GM21786 (cell line): Measurements from ENCODE around the gene CAPN3.
"Not testable (repeated sequence)": the region's sequence is repeated elsewhere in the genome, so short reads cannot be mapped to it uniquely, and the experiment has no call there.

ENCODE experiments used
- ATAC-seq: cut with Tn5 transposase; IDR thresholded peaks from one replicate; pipeline ENCODE4 v1.9.1; 2021; ENCODE audit not compliant: unreplicated experiment

CAPN3 gene

DNA sequence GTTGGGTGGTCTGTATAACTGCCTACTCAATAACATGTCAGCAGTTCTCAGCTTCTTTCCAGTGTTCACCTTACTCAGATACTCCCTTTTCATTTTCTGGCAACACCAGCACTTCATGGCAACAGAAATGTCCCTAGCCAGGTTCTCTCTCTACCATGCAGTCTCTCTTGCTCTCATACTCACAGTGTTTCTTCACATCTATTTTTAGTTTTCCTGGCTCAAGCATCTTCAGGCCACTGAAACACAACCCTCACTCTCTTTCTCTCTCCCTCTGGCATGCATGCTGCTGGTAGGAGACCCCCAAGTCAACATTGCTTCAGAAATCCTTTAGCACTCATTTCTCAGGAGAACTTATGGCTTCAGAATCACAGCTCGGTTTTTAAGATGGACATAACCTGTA, at the start of gene CAPN3:
CAPN3 (plus strand) TSS at position 253 of the 400 bp plus-strand sequence. CDS start 305 bp downstream, outside the sequence.
- no peak for ATAC-seq

GRCh38 chr15:42313463-42313862, 45.8 kb upstream of the CAPN3 start:
- ATAC-seq: no peak

DNA sequence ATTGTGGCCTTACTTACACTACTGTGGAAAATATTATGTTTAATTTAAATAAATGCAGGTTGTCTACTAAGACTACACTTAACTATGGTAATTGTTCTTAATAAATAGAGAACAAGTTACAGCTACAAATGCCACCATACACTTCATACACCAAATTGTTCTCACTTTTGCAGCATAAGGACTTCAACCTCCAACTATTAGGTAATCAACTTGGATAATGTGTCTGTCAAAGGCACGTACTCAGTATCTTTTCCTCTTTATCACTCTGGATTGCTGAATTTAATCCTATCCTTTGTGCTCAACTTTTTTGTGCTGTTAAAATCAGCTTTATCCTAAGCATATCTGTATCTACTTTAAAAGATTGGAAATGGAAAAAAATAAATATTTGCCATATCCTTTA, 44.5 kb upstream of the CAPN3 start:
- no peak for ATAC-seq

DNA sequence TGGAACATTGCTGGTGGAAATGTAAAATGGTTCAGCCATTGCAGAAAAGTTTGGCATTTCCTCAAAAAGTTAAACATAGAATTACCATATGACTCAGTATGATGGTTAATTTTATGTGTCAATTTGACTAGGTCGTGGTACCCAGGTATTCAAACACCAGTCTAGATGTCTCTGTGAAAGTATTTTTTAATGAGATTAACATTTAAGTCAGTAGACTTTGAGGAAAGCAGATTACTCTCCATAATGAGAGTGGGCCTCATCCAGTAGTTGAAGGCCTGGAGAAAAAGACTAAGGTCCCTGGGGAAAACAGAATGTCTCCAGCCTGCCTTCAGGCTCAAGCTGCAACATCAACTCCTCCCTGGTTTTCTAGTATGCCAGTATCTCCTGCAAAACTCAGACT, 43.8 kb upstream of the CAPN3 start:
- ATAC-seq: no peak

DNA sequence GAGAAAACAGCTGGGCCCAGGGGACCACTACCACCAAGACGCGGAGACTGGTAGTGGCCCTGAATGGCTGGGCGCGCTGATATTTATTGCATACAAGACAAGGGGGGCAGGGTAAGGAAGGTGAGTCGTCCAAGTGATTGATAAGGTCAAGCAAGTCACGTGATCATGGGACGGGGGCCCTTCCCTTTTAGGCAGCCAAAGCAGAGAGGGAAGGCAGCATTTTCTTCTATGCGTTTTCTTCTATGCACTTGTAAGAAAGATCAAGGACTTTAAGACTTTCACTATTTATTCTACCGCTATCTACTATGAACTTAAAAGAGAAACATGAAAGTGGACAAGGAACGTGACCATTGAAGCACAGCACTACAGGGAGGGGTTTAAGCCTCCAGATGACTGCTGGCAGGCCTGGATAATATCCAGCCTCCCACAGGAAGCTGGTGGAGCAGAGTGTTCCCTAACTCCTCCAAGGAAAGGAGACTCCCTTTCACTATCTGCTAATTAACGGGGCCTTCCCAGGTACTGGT, 43.0 kb upstream of the CAPN3 start:
- ATAC-seq: not testable (repeated sequence)

DNA sequence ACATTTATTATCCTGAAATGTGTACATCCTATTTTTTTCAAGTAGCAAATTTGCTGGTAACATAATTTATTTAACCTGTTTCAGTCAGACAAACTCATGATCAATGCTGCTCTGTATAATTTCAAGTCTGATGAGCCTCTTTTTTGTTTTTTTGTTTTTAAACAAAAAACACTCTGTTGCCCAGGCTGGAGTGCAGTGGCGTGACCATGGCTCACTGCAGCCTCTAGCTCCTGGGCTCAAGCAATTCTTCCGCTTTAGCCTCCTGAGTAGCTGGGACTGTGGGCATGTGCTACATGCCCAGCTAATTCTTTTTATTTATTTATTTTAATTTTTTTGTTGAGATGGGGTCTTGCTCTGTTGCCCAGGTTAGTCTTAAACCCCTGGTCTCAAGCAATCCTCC, 40.1 kb upstream of the CAPN3 start:
- no peak for ATAC-seq

DNA sequence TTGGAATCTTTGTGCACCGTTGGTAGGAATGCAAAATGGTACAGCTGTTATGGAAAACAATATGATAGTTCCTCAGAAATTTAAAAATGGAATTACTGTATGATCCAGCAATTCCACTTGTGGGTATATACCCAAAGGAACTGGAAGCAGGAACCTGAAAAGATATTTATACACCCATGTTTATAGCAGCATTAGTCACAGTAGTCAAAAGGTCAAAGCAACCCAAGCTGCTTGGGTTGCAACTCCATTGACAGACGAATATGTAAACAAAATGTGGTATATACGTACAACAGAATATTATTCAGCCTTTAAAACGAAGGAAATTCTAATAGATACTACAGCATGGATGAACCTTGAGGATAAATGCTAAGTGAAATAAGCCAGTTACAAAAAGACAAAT, 35.0 kb upstream of the CAPN3 start:
- no peak for ATAC-seq

GRCh38 chr15:42329161-42329560, 30.1 kb upstream of the CAPN3 start:
- no peak for ATAC-seq

- ATAC-seq: no peak
These were observed 29.3 kb upstream of the CAPN3 start for GRCh38 chr15:42329992-42330391.

GRCh38 chr15:42331235-42331634, 28.1 kb upstream of the CAPN3 start:
- ATAC-seq: no peak

DNA sequence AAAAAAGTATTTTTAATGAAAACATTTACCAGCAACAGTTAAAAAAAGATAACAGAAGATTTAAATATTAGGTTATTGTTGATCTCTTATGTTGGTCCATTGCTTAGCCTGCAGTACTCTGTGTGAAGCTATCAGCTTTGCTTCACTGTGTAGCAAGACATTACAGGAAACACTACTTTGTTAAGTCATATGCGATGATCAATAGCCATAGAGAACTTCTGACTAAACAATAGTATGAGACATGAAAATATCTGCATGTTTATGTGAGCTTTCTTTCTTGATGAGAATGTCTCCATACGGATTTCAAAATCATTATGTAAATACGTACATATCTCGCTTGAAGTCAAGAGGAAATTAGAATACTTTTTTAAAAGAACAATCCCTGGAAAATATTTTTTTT, 27.0 kb upstream of the CAPN3 start:
- ATAC-seq: no peak

- no peak for ATAC-seq
These were observed 24.2 kb upstream of the CAPN3 start for GRCh38 chr15:42335074-42335473.

DNA sequence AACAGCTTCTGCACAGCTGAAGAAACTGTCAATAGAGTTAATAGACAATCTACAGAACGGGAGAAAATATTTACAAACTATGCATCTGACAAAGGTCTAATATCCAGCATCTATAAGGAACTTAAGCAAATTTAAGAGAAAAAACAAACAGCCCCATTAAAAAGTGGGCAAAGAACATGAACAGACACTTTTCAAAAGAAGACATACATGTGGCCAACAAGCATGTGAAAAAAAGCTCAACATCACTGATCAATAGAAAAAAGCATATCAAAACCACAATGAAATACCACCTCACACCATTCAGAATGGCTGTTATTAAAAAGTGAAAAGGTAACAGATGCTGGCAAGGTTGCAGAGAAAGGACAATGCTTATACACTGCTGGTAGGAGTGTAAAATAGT, 22.7 kb upstream of the CAPN3 start:
- ATAC-seq: not testable (repeated sequence)

- not testable (repeated sequence) for ATAC-seq
These were observed 22.2 kb upstream of the CAPN3 start for GRCh38 chr15:42337104-42337503.

- ATAC-seq: no peak
These were observed 20.8 kb upstream of the CAPN3 start for GRCh38 chr15:42338500-42338899.

GRCh38 chr15:42343596-42344232, 15.6 kb upstream of the CAPN3 start:
- no peak for ATAC-seq

- ATAC-seq: no peak
These were observed 14.5 kb upstream of the CAPN3 start for GRCh38 chr15:42344763-42345162.

- no peak for ATAC-seq
These were observed 13.8 kb upstream of the CAPN3 start for GRCh38 chr15:42345504-42345903.

- ATAC-seq: no peak
These were observed 11.2 kb upstream of the CAPN3 start for GRCh38 chr15:42348083-42348482.

GRCh38 chr15:42349186-42349585, 10.1 kb upstream of the CAPN3 start:
- no peak for ATAC-seq

- ATAC-seq: no peak
These were observed 6.9 kb upstream of the CAPN3 start for GRCh38 chr15:42352401-42352800.

GRCh38 chr15:42353061-42353460, 6.2 kb upstream of the CAPN3 start:
- no peak for ATAC-seq

GRCh38 chr15:42354824-42355223, 4.5 kb upstream of the CAPN3 start:
- no peak for ATAC-seq
